Measurements from ENCODE around the gene MT1H. TPM values are rescaled to one million over a fixed set of nuclear protein-coding genes. Genes with fewer than 3 reads are reported as not detected.
"Not testable (repeated sequence)": the region's sequence is repeated elsewhere in the genome, so short reads cannot be mapped to it uniquely, and the experiment has no call there.

MT1H gene
- not detected for polyA plus RNA-seq (2012; ENCODE audit: missing spikeins)

GRCh38 chr16:56669005-56669839 lies at the start of gene MT1H:
Gene MT1H, plus strand, starts transcription at chr16:56669814. Its CDS starts 71 bp downstream, at chr16:56669885.
- TF ChIP-seq POLR2A (IDR thresholded peaks at IDR 0.05; ENCODE audit: low read depth, low read length) (no peak), POLR2AphosphoS5 (IDR thresholded peaks at IDR 0.05; ENCODE audit: low read depth, low read length) (no peak), TAF1 (IDR thresholded peaks at IDR 0.05; ENCODE audit: borderline replicate concordance, low read depth, low read length) (no peak)
- FAIRE-seq (no peak), DNase-seq (ENCODE audit: insufficient read length) (no peak)

GRCh38 chr16:56620339-56620897 lies 49.2 kb upstream of the MT1H start:
- DNase-seq (ENCODE audit: insufficient read length) (no peak), FAIRE-seq (no peak)
- TF ChIP-seq POLR2A (IDR thresholded peaks at IDR 0.05; ENCODE audit: low read depth, low read length) = no peak
- no peak for TF ChIP-seq POLR2AphosphoS5 (IDR thresholded peaks at IDR 0.05; ENCODE audit: low read depth, low read length)
- no peak for TF ChIP-seq TAF1 (IDR thresholded peaks at IDR 0.05; ENCODE audit: borderline replicate concordance, low read depth, low read length)

- FAIRE-seq; DNase-seq (ENCODE audit: insufficient read length): not testable (repeated sequence)
These were observed 47.8 kb upstream of the MT1H start for GRCh38 chr16:56621665-56622445.

GRCh38 chr16:56623184-56623583 lies 46.4 kb upstream of the MT1H start:
- DNase-seq (ENCODE audit: insufficient read length); FAIRE-seq: not testable (repeated sequence)

- no peak for FAIRE-seq
- no peak for TF ChIP-seq TAF1 (IDR thresholded peaks at IDR 0.05; ENCODE audit: borderline replicate concordance, low read depth, low read length)
- no peak for TF ChIP-seq POLR2AphosphoS5 (IDR thresholded peaks at IDR 0.05; ENCODE audit: low read depth, low read length)
- TF ChIP-seq POLR2A (IDR thresholded peaks at IDR 0.05; ENCODE audit: low read depth, low read length) = no peak
These were observed 46.0 kb upstream of the MT1H start for GRCh38 chr16:56623637-56624036.

GRCh38 chr16:56625140-56625942 lies 44.3 kb upstream of the MT1H start, which contains the start of gene MT1E:
Gene MT1E, plus strand, starts transcription at chr16:56625781. Its CDS starts 71 bp downstream, at chr16:56625852.
- FAIRE-seq (no peak), DNase-seq (ENCODE audit: insufficient read length) (no peak)
- no peak for TF ChIP-seq TAF1 (IDR thresholded peaks at IDR 0.05; ENCODE audit: borderline replicate concordance, low read depth, low read length)
- no peak for TF ChIP-seq POLR2AphosphoS5 (IDR thresholded peaks at IDR 0.05; ENCODE audit: low read depth, low read length)
- no peak for TF ChIP-seq POLR2A (IDR thresholded peaks at IDR 0.05; ENCODE audit: low read depth, low read length)

More at GRCh38 chr16:56623637-56624036, 46.0 kb upstream of the MT1H start:
- no peak for DNase-seq (ENCODE audit: insufficient read length)

GRCh38 chr16:56625943-56626654 lies 43.5 kb upstream of the MT1H start:
- DNase-seq (ENCODE audit: insufficient read length) = no peak
- FAIRE-seq = no peak
- TF ChIP-seq TAF1 (IDR thresholded peaks at IDR 0.05; ENCODE audit: borderline replicate concordance, low read depth, low read length) (no peak), POLR2A (IDR thresholded peaks at IDR 0.05; ENCODE audit: low read depth, low read length) (no peak), POLR2AphosphoS5 (IDR thresholded peaks at IDR 0.05; ENCODE audit: low read depth, low read length) (no peak)

GRCh38 chr16:56626685-56627084 lies 42.9 kb upstream of the MT1H start:
- FAIRE-seq = no peak
- no peak for DNase-seq (ENCODE audit: insufficient read length)
- no peak for TF ChIP-seq TAF1 (IDR thresholded peaks at IDR 0.05; ENCODE audit: borderline replicate concordance, low read depth, low read length)
- TF ChIP-seq POLR2AphosphoS5 (IDR thresholded peaks at IDR 0.05; ENCODE audit: low read depth, low read length) = no peak
- TF ChIP-seq POLR2A (IDR thresholded peaks at IDR 0.05; ENCODE audit: low read depth, low read length) = no peak

- FAIRE-seq = no peak
These were observed 40.9 kb upstream of the MT1H start for GRCh38 chr16:56628486-56629350.

GRCh38 chr16:56629531-56629930 lies 40.1 kb upstream of the MT1H start:
- no peak for DNase-seq (ENCODE audit: insufficient read length)
- FAIRE-seq = no peak
- TF ChIP-seq POLR2A (IDR thresholded peaks at IDR 0.05; ENCODE audit: low read depth, low read length) (no peak), POLR2AphosphoS5 (IDR thresholded peaks at IDR 0.05; ENCODE audit: low read depth, low read length) (no peak), TAF1 (IDR thresholded peaks at IDR 0.05; ENCODE audit: borderline replicate concordance, low read depth, low read length) (no peak)

More at GRCh38 chr16:56628486-56629350, 40.9 kb upstream of the MT1H start:
- TF ChIP-seq TAF1 (IDR thresholded peaks at IDR 0.05; ENCODE audit: borderline replicate concordance, low read depth, low read length) (no peak), POLR2AphosphoS5 (IDR thresholded peaks at IDR 0.05; ENCODE audit: low read depth, low read length) (no peak), POLR2A (IDR thresholded peaks at IDR 0.05; ENCODE audit: low read depth, low read length) (no peak)
- DNase-seq (ENCODE audit: insufficient read length) = no peak

All from GM12892 (cell line).